G401.6 (cell line): ENCODE results near the gene ADCK1.
"Not testable (repeated sequence)": the region's sequence is repeated elsewhere in the genome, so short reads cannot be mapped to it uniquely, and the experiment has no call there.

Experiments used
- FAIRE-seq: peaks from 2 replicates; lab custom pipeline; 2012; peaks lifted over from hg19 to GRCh38; lab: Jason Lieb, UNC

The ADCK1 gene

GRCh38 chr14:77903221-77903620, 103.3 kb downstream of the ADCK1 start:
- FAIRE-seq, result no peak

- no peak for FAIRE-seq
Observed at GRCh38 chr14:77903937-77904617, 104.2 kb downstream of the ADCK1 start.

GRCh38 chr14:77906446-77906845, 106.5 kb downstream of the ADCK1 start:
- FAIRE-seq, result no peak

- FAIRE-seq, result no peak
Observed at GRCh38 chr14:77908847-77909246, 108.9 kb downstream of the ADCK1 start.

GRCh38 chr14:77909911-77910310, 110.0 kb downstream of the ADCK1 start:
- FAIRE-seq, result no peak

- no peak for FAIRE-seq
Observed at GRCh38 chr14:77910506-77910905, 110.6 kb downstream of the ADCK1 start.

GRCh38 chr14:77911356-77911755, 111.4 kb downstream of the ADCK1 start:
- no peak for FAIRE-seq

- no peak for FAIRE-seq
Observed at GRCh38 chr14:77912754-77913556, 113.0 kb downstream of the ADCK1 start.

- FAIRE-seq, result no peak
Observed at GRCh38 chr14:77914073-77914721, 114.3 kb downstream of the ADCK1 start.

- FAIRE-seq, result not testable (repeated sequence)
Observed at GRCh38 chr14:77915390-77915789, 115.5 kb downstream of the ADCK1 start.

GRCh38 chr14:77917491-77918201, 117.7 kb downstream of the ADCK1 start:
- FAIRE-seq, result no peak

- no peak for FAIRE-seq
Observed at GRCh38 chr14:77918448-77918847, 118.5 kb downstream of the ADCK1 start.

GRCh38 chr14:77920312-77920711, 120.4 kb downstream of the ADCK1 start:
- no peak for FAIRE-seq

GRCh38 chr14:77921818-77922217, 121.9 kb downstream of the ADCK1 start:
- FAIRE-seq, result no peak

- no peak for FAIRE-seq
Observed at GRCh38 chr14:77923131-77923936, 123.4 kb downstream of the ADCK1 start.

- FAIRE-seq, result no peak
Observed at GRCh38 chr14:77924141-77924948, 124.4 kb downstream of the ADCK1 start.

- no peak for FAIRE-seq
Observed at GRCh38 chr14:77926942-77927341, 127.0 kb downstream of the ADCK1 start.

- FAIRE-seq, result no peak
Observed at GRCh38 chr14:77931441-77931840, 131.5 kb downstream of the ADCK1 start.

- no peak for FAIRE-seq
Observed at GRCh38 chr14:77936138-77936639, 136.3 kb downstream of the ADCK1 start.

- no peak for FAIRE-seq
Observed at GRCh38 chr14:77947372-77947771, 147.5 kb downstream of the ADCK1 start.
